HepG2 (cell line): ENCODE data around the gene CD7. TPM values are rescaled to one million over a fixed set of nuclear protein-coding genes. Genes with fewer than 3 reads are reported as not detected.

ENCODE experiments used
- AHR ChIP-seq: IDR thresholded peaks from 2 replicates; pipeline ENCODE4 v1.6.1; 2018; ENCODE audit warnings: missing genetic modification reagents, missing compliant biosample characterization
- CEBPG ChIP-seq: IDR thresholded peaks from 2 replicates; pipeline ENCODE4 v1.6.1; 2016
- FIP1L1 ChIP-seq: fragments of 200-400 bp; formaldehyde crosslinking; IDR thresholded peaks from 2 replicates; pipeline ENCODE4 v1.6.1; 2018; ENCODE audit warnings: low read depth, mild to moderate bottlenecking, low read length, moderate library complexity, borderline replicate concordance; ENCODE audit not compliant: insufficient read depth
- GATAD2A ChIP-seq: IDR thresholded peaks from 2 replicates; pipeline ENCODE4 v1.6.1; 2016
- HNRNPK ChIP-seq: fragments of 200-400 bp; formaldehyde crosslinking; IDR thresholded peaks from 2 replicates; pipeline ENCODE4 v1.6.1; 2018; ENCODE audit warnings: low read length, low read depth, moderate library complexity, mild to moderate bottlenecking; ENCODE audit not compliant: poor library complexity, severe bottlenecking
- KAT7 ChIP-seq: IDR thresholded peaks from 2 replicates; pipeline ENCODE4 v1.6.1; 2018; ENCODE audit warnings: borderline replicate concordance, missing compliant biosample characterization
- KDM2A ChIP-seq: sonication (generic); formaldehyde crosslinking; IDR thresholded peaks from 2 replicates; pipeline ENCODE4 v1.4.0; 2020; ENCODE audit warnings: low read depth, missing genetic modification reagents, borderline replicate concordance
- MAF1 ChIP-seq: sonication (generic); formaldehyde crosslinking; IDR thresholded peaks from 2 replicates; pipeline ENCODE4 v1.5.0; 2020; ENCODE audit warnings: missing genetic modification reagents, borderline replicate concordance
- MTF2 ChIP-seq: sonication (generic); formaldehyde crosslinking; IDR thresholded peaks from 2 replicates; pipeline ENCODE4 v1.5.0; 2020; ENCODE audit warnings: missing genetic modification reagents, borderline replicate concordance
- NR2F6 ChIP-seq, 2 experiments: IDR thresholded peaks; 2 replicates each; pipeline ENCODE4 v1.6.1; 2016; ENCODE audit warnings: antibody characterized with exemption in 1 of 2, mild to moderate bottlenecking in 1 of 2
- PHF8 ChIP-seq: sonication (generic); formaldehyde crosslinking; IDR thresholded peaks from 2 replicates; pipeline ENCODE4 v1.5.0; 2020; ENCODE audit warnings: missing genetic modification reagents
- RFX5 ChIP-seq: IDR thresholded peaks from 2 replicates; pipeline ENCODE4 v1.6.1; 2011; ENCODE audit warnings: low read depth, low read length, improper control_type of control experiment
- RFXANK ChIP-seq: IDR thresholded peaks from 2 replicates; pipeline ENCODE4 v1.6.1; 2016
- RNF2 ChIP-seq: fragments of 450-650 bp; conservative IDR thresholded peaks from 2 replicates; pipeline ENCODE4 v1.6.1; 2016; ENCODE audit warnings: low read depth
- SMAD3 ChIP-seq: sonication (generic); formaldehyde crosslinking; IDR thresholded peaks from 2 replicates; pipeline ENCODE4 v1.4.0; 2020; ENCODE audit warnings: missing genetic modification reagents
- SMAD9 ChIP-seq: sonication (generic); formaldehyde crosslinking; IDR thresholded peaks from 2 replicates; pipeline ENCODE4 v1.5.1; 2020; ENCODE audit warnings: mild to moderate bottlenecking, missing genetic modification reagents
- SNAI1 ChIP-seq: sonication (generic); formaldehyde crosslinking; IDR thresholded peaks from 2 replicates; pipeline ENCODE4 v1.5.0; 2020; ENCODE audit warnings: mild to moderate bottlenecking, missing genetic modification reagents, borderline replicate concordance
- SP4 ChIP-seq: sonication (generic); formaldehyde crosslinking; IDR thresholded peaks from 2 replicates; pipeline ENCODE4 v1.8.1; 2023; ENCODE audit warnings: mild to moderate bottlenecking, missing genetic modification reagents
- TEAD3 ChIP-seq: optimal IDR thresholded peaks from 2 replicates; pipeline ENCODE3; 2016; ENCODE audit warnings: borderline replicate concordance
- ZBTB7A ChIP-seq: sonication (generic); formaldehyde crosslinking; IDR thresholded peaks from 2 replicates; pipeline ENCODE4 v1.8.0; 2022; ENCODE audit warnings: mild to moderate bottlenecking, missing genetic modification reagents
- ZFX ChIP-seq: sonication (generic); formaldehyde crosslinking; IDR thresholded peaks from 2 replicates; pipeline ENCODE4 v1.4.0; 2020; ENCODE audit warnings: mild to moderate bottlenecking, low read depth, missing genetic modification reagents, moderate library complexity
- ZMAT3 ChIP-seq: sonication (generic); formaldehyde crosslinking; conservative IDR thresholded peaks from 2 replicates; pipeline ENCODE4 v1.7.0; 2021; ENCODE audit warnings: missing genetic modification reagents
- ZMYM3 ChIP-seq: sonication (generic); formaldehyde crosslinking; IDR thresholded peaks from 2 replicates; pipeline ENCODE4 v1.5.1; 2020; ENCODE audit warnings: mild to moderate bottlenecking, missing genetic modification reagents
- ZNF292 ChIP-seq: sonication (generic); formaldehyde crosslinking; IDR thresholded peaks from 2 replicates; pipeline ENCODE4 v1.8.1; 2022; ENCODE audit warnings: mild to moderate bottlenecking, low read depth, missing genetic modification reagents, borderline replicate concordance
- ZNF556 ChIP-seq: sonication (generic); formaldehyde crosslinking; IDR thresholded peaks from 2 replicates; pipeline ENCODE4 v1.4.0; 2020; ENCODE audit warnings: mild to moderate bottlenecking, missing genetic modification reagents, borderline replicate concordance
- ZNF709 ChIP-seq: sonication (generic); formaldehyde crosslinking; IDR thresholded peaks from 2 replicates; pipeline ENCODE4 v1.5.0; 2020; ENCODE audit warnings: mild to moderate bottlenecking, missing genetic modification reagents
- polyA plus RNA-seq, 8 experiments: library from polyadenylated mRNA; depleted of rRNA in 3 of 8; stranded (reverse) in 7 of 8; unstranded in 1 of 8; fragments of >200 nt; fragmentation: Illumina TruSeq in 4 of 8; extraction: Trizol in 4 of 8; gene quantifications; 2 replicates each; pipeline versions ENCODE4 v1.2.1 to v1.2.3, GENCODE V29; 2011 to 2016; ENCODE audit warnings: low read depth in 4 of 8, missing spikeins in 1 of 8, mixed read lengths in 1 of 8; ENCODE audit not compliant: insufficient read depth in 1 of 8
- total RNA-seq, 5 experiments: library from RNA; depleted of rRNA; stranded (reverse); fragments of >200 nt; fragmentation: Illumina TruSeq; extraction: Trizol; gene quantifications; 2 replicates each; pipeline ENCODE4 v1.2.3, GENCODE V29; 2016; ENCODE audit warnings: low read depth in 1 of 5
- TF ChIP-seq, protein P1 (sequence below): sonication (generic); formaldehyde crosslinking; IDR thresholded peaks from 2 replicates; pipeline ENCODE4 v1.8.0; 2022; ENCODE audit warnings: missing genetic modification reagents, low read depth, mild to moderate bottlenecking, borderline replicate concordance
- TF ChIP-seq, protein P2 (sequence below): sonication (generic); formaldehyde crosslinking; IDR thresholded peaks from 2 replicates; pipeline ENCODE4 v1.4.0; 2020; ENCODE audit warnings: missing genetic modification reagents
- TF ChIP-seq, protein P3 (sequence below): sonication (generic); formaldehyde crosslinking; IDR thresholded peaks from 2 replicates; pipeline ENCODE4 v1.4.0; 2020; ENCODE audit warnings: missing genetic modification reagents

CD7 gene
- total and polyA plus RNA-seq, 2 of the 13 experiments (the other 11 are each of a cell fraction or from before 2014, with no cell fraction given) = 67.6 to 76.4 TPM

DNA sequence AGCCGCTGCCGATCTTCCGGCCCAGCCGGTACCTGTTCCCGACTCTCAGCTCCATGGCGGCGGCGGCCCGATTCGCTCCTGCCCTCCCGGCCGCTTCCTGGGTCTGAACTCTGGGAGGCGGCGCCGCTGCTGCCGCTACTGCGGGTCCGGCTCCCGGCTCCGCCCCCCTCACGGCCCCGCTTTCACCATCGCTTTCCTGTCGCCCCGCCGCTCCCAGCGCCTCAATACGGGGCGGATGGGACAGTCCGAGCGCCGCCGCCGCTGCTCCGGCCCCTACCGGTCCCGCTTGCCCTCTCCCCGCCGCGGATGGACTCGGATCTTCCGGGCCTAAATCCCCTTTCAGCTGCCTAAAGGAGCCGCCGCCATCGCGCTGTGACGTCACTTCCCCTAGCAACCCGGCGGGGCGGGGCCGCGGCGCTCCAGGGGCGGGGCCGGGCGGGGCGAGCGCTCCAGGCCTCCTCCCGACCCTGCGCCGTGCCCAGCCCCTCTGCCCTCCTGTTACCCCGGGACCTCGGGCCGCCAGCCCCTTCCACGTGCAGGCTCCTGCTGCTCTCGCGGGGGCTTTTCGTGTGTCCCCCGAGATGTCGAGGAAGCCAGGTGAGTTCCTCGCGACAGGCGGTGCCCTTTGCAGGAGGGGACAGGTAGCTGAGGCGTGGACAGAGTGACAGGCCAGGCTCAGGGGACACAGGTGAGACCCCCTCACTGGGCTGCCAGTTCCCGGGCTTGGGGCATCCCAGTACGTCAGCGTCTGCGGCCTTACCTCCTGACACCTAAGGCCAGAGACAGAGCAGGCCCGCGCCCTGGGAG lies 43.9 kb downstream of the CD7 start, which contains the start of gene CSNK1D (continued):
- TF ChIP-seq, protein P1, sequence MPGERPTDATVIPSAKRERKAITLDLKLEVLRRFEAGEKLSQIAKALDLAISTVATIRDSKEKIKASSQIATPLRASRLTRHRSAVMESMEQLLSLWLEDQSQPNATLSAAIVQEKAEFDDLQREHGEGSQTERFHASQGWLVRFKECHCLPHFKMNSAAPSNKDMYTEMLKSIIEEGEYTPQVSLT = no peak
- TF ChIP-seq ZMAT3 = peak; percentile 88
- no peak for TF ChIP-seq NR2F6 (IDR thresholded peaks at IDR 0.05)
- 0 out of 2 replicates have a peak, but pooled peaks have one; percentile 32 for TF ChIP-seq NR2F6 (CRISPR knock-in tag; IDR thresholded peaks at IDR 0.05)
- TF ChIP-seq HNRNPK = peak; percentile 78
- peak; percentile 61; the same call in 1 of the 2 replicates for TF ChIP-seq MTF2 (CRISPR knock-in tag)
- peak; percentile 90; the same call in 1 of the 2 replicates for TF ChIP-seq SNAI1 (CRISPR knock-in tag)
- TF ChIP-seq FIP1L1 = no peak; the same call in 1 of the 2 replicates
- TF ChIP-seq ZNF556 = peak; percentile 98
- 0 out of 2 replicates have a peak, but pooled peaks have one; percentile 79 for TF ChIP-seq MAF1
- TF ChIP-seq, protein P2, sequence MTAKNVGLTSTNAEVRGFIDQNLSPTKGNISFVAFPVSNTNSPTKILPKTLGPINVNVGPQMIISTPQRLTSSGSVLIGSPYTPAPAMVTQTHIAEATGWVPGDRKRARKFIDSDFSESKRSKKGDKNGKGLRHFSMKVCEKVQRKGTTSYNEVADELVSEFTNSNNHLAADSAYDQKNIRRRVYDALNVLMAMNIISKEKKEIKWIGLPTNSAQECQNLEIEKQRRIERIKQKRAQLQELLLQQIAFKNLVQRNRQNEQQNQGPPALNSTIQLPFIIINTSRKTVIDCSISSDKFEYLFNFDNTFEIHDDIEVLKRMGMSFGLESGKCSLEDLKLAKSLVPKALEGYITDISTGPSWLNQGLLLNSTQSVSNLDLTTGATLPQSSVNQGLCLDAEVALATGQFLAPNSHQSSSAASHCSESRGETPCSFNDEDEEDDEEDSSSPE = peak; percentile 27; the same call in 1 of the 2 replicates
- peak; percentile 80 for TF ChIP-seq ZNF709 (CRISPR knock-in tag)
- TF ChIP-seq SMAD3 (CRISPR knock-in tag) = no peak
- peak; percentile 46; the same call in 1 of the 2 replicates for TF ChIP-seq AHR (CRISPR knock-in tag)
- peak; percentile 86 for TF ChIP-seq ZBTB7A (CRISPR knock-in tag)
- no peak for TF ChIP-seq RNF2
- TF ChIP-seq, protein P3, sequence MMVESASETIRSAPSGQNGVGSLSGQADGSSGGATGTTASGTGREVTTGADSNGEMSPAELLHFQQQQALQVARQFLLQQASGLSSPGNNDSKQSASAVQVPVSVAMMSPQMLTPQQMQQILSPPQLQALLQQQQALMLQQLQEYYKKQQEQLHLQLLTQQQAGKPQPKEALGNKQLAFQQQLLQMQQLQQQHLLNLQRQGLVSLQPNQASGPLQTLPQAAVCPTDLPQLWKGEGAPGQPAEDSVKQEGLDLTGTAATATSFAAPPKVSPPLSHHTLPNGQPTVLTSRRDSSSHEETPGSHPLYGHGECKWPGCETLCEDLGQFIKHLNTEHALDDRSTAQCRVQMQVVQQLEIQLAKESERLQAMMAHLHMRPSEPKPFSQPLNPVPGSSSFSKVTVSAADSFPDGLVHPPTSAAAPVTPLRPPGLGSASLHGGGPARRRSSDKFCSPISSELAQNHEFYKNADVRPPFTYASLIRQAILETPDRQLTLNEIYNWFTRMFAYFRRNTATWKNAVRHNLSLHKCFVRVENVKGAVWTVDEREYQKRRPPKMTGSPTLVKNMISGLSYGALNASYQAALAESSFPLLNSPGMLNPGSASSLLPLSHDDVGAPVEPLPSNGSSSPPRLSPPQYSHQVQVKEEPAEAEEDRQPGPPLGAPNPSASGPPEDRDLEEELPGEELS (CRISPR knock-in tag) = peak; percentile 55
- TF ChIP-seq PHF8 (CRISPR knock-in tag) = peak; percentile 84
- peak; percentile 89; the same call in 1 of the 2 replicates for TF ChIP-seq RFXANK (CRISPR knock-in tag)
- TF ChIP-seq KDM2A (CRISPR knock-in tag) = peak; percentile 96
- TF ChIP-seq ZFX (CRISPR knock-in tag) = peak; percentile 97
- TF ChIP-seq GATAD2A (CRISPR knock-in tag) = peak; percentile 57
- peak; percentile 96 for TF ChIP-seq KAT7 (CRISPR knock-in tag)
- no peak; the same call in 1 of the 2 replicates for TF ChIP-seq ZNF292 (CRISPR knock-in tag)
- no peak for TF ChIP-seq CEBPG (CRISPR knock-in tag)
- peak; percentile 94 for TF ChIP-seq SP4
- peak; percentile 47 for TF ChIP-seq TEAD3 (CRISPR knock-in tag)
- TF ChIP-seq SMAD9 (CRISPR knock-in tag) = peak; percentile 88
- peak; percentile 11; the same call in 1 of the 2 replicates for TF ChIP-seq ZMYM3 (CRISPR knock-in tag)
- TF ChIP-seq RFX5 = peak; percentile 94
